Endodermal cell (in vitro differentiated cells): ENCODE results near the gene PDLIM5. TPM values are rescaled to one million over a fixed set of nuclear protein-coding genes. Genes with fewer than 3 reads are reported as not detected.

Experiments
- DNase-seq: peaks from one replicate; pipeline ENCODE4 v3.0.0-alpha.2; 2017
- H3K27ac ChIP-seq: 2 replicates; pipeline ENCODE4 v1.5.1; 2013; ENCODE audit warnings: mild to moderate bottlenecking, low read depth, low read length, moderate library complexity
- H3K27me3 ChIP-seq: 2 replicates; pipeline ENCODE4 v1.6.1; 2013; ENCODE audit warnings: mild to moderate bottlenecking, low read length, moderate library complexity; ENCODE audit not compliant: insufficient read depth, control insufficient read depth, poor library complexity, severe bottlenecking
- H3K36me3 ChIP-seq: 2 replicates; pipeline ENCODE4 v1.7.0; 2013; ENCODE audit warnings: mild to moderate bottlenecking, low read length, moderate library complexity; ENCODE audit not compliant: control insufficient read depth, insufficient read depth
- H3K4me1 ChIP-seq: one replicate; pipeline ENCODE4 v1.7.0; 2013; ENCODE audit warnings: low read length; ENCODE audit not compliant: control insufficient read depth, insufficient read depth
- H3K4me3 ChIP-seq: 2 replicates; pipeline ENCODE4 v1.5.1; 2013; ENCODE audit warnings: mild to moderate bottlenecking, low read length, moderate library complexity
- H3K9ac ChIP-seq: 2 replicates; pipeline ENCODE4 v1.6.1; 2013; ENCODE audit warnings: mild to moderate bottlenecking, low read length, moderate library complexity; ENCODE audit not compliant: poor library complexity, severe bottlenecking; ENCODE audit errors: extremely low read depth
- H3K9me3 ChIP-seq: 2 replicates; pipeline ENCODE4 v1.6.1; 2013; ENCODE audit warnings: mild to moderate bottlenecking, low read length, moderate library complexity; ENCODE audit not compliant: control insufficient read depth
- H3K27ac Mint-ChIP-seq: 2 replicates; pipeline ENCODE4 v1.8.0; 2020; ENCODE audit warnings: mixed read lengths
- H3K27me3 Mint-ChIP-seq: 2 replicates; pipeline ENCODE4 v1.8.0; 2021; ENCODE audit warnings: mild to moderate bottlenecking, mixed read lengths; ENCODE audit not compliant: insufficient read depth
- H3K36me3 Mint-ChIP-seq: 2 replicates; pipeline ENCODE4 v1.8.0; 2020; ENCODE audit warnings: low read depth, mixed read lengths
- H3K4me1 Mint-ChIP-seq: 2 replicates; pipeline ENCODE4 v1.8.0; 2020; ENCODE audit warnings: mixed read lengths
- H3K4me3 Mint-ChIP-seq: 2 replicates; pipeline ENCODE4 v1.8.0; 2020; ENCODE audit warnings: mild to moderate bottlenecking, moderate library complexity, mixed read lengths
- H3K9me3 Mint-ChIP-seq: 2 replicates; pipeline ENCODE4 v1.8.0; 2020; ENCODE audit warnings: mild to moderate bottlenecking, mixed read lengths
- CTCF ChIP-seq: fragments of 200-600 bp; sonication (generic); conservative IDR thresholded peaks from 2 replicates; pipeline ENCODE4 v1.5.0; 2021; ENCODE audit warnings: antibody characterized with exemption, mild to moderate bottlenecking
- WGBS, 2 experiments: methylation state at CpG; one replicate each; pipeline versions ENCODE4 v1.1.5 to v1.1.7; 2013; ENCODE audit warnings: missing lambda C conversion rate in 2 of 2, mixed read lengths in 1 of 2; ENCODE audit not compliant: insufficient coverage in 1 of 2, insufficient read length in 1 of 2; 5-methylcytosine and 5-hydroxymethylcytosine counted together
- total RNA-seq, 2 donors: library from RNA; stranded (reverse); fragmentation: NEBNext Ultra II Directional in 1 of 2; extraction: Animal tissue kit (Norgen Biotek cat#: 25700) in 1 of 2; gene quantifications; 2 replicates in 1 of 2; 3 replicates in 1 of 2; pipeline ENCODE4 v1.2.1, GENCODE V29; 2021

Gene PDLIM5
- total RNA-seq, 2 donors from 2014 or later, result 91.0 to 149 TPM

DNA sequence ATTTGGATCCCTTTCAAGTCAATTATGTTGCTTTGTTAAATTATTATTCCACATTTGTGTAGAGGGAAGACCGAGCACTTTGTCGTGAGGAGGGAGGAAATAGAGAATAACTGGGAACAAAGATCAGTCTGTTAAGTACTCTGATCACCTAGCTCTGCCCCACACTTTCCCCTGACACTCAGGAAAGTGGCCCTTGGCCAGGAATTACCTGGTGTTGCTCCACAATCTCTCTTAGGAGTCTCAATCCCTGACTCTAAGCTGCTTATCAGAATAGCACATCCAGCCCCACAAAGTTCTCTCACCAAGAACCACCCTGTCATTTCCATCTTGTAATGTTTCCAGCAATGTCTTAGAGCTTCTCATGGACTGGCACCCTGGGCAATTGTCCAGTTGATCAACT lies 222.2 kb downstream of the PDLIM5 start:
- TF ChIP-seq CTCF, result no peak
- no peak overlapping the region for H3K4me3 Mint-ChIP-seq
- H3K27me3 Mint-ChIP-seq, result no peaks in the 10 kb centered on the region
- H3K4me1 Mint-ChIP-seq, result peaks cover 21% of the 10 kb centered on the region
- Histone ChIP-seq H3K4me3 (no peak overlapping the region), H3K36me3 (peaks cover under 1% of the 10 kb centered on the region), H3K9ac (no peak overlapping the region), H3K27ac (no peak overlapping the region), H3K4me1 (no peaks in the 10 kb centered on the region), H3K9me3 (no peaks in the 10 kb centered on the region), H3K27me3 (no peaks in the 10 kb centered on the region)
- H3K27ac Mint-ChIP-seq, result no peak overlapping the region
- no peak for DNase-seq
- peaks cover 4% of the 10 kb centered on the region for H3K36me3 Mint-ChIP-seq
- no peaks in the 10 kb centered on the region for H3K9me3 Mint-ChIP-seq
- 84 to 93% methylated on average over 2 of the region's 2 CpGs for WGBS, 2 experiments

DNA sequence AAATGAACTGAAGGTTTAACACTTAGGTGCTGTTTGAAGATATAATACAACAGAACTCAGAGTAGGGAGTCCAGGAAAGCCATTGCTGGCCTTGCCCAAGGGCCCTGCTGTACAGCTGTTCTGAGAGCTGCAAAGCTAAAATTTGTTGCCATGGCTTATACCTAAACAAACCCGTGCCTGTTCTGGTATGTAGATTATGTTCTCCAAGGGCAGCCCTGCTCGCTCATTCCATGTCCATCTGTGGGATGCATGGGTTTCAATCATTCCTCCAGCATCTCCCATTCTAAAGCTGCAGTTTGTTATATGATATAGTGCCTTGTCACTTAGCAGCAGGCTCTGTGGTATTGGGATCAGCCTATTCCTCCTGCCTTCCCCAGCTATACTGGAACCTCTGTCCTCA lies 225.2 kb downstream of the PDLIM5 start:
- Mint-ChIP-seq H3K9me3 (no peaks in the 10 kb centered on the region), H3K27me3 (no peaks in the 10 kb centered on the region), H3K4me3 (no peak overlapping the region), H3K36me3 (no peaks in the 10 kb centered on the region), H3K4me1 (peaks cover 21% of the 10 kb centered on the region), H3K27ac (no peak overlapping the region)
- WGBS, 2 experiments, result 74 to 100% methylated on average over 1 to 2 of the region's 2 CpGs
- Histone ChIP-seq H3K4me3 (no peak overlapping the region), H3K36me3 (no peaks in the 10 kb centered on the region), H3K9me3 (no peaks in the 10 kb centered on the region), H3K4me1 (no peaks in the 10 kb centered on the region), H3K27ac (no peak overlapping the region), H3K9ac (no peak overlapping the region), H3K27me3 (no peaks in the 10 kb centered on the region)
- TF ChIP-seq CTCF, result no peak
- DNase-seq, result no peak

- H3K9ac ChIP-seq, result no peak overlapping the region
- no peaks in the 10 kb centered on the region for H3K36me3 ChIP-seq
- no peak overlapping the region for H3K27ac Mint-ChIP-seq
- H3K4me1 Mint-ChIP-seq, result peaks cover 20% of the 10 kb centered on the region
- no peaks in the 10 kb centered on the region for H3K27me3 Mint-ChIP-seq
- no peaks in the 10 kb centered on the region for H3K9me3 ChIP-seq
- no peaks in the 10 kb centered on the region for H3K27me3 ChIP-seq
- no peak overlapping the region for H3K4me3 Mint-ChIP-seq
- no peaks in the 10 kb centered on the region for H3K9me3 Mint-ChIP-seq
- no peak overlapping the region for H3K4me3 ChIP-seq
- H3K36me3 Mint-ChIP-seq, result no peaks in the 10 kb centered on the region
- H3K4me1 ChIP-seq, result no peaks in the 10 kb centered on the region
- H3K27ac ChIP-seq, result no peak overlapping the region
- no peak for DNase-seq
- TF ChIP-seq CTCF, result no peak
Observed at GRCh38 chr4:94678896-94679295, 227.2 kb downstream of the PDLIM5 start.
